Measurements from ENCODE around the gene TMPRSS2.

DNA sequence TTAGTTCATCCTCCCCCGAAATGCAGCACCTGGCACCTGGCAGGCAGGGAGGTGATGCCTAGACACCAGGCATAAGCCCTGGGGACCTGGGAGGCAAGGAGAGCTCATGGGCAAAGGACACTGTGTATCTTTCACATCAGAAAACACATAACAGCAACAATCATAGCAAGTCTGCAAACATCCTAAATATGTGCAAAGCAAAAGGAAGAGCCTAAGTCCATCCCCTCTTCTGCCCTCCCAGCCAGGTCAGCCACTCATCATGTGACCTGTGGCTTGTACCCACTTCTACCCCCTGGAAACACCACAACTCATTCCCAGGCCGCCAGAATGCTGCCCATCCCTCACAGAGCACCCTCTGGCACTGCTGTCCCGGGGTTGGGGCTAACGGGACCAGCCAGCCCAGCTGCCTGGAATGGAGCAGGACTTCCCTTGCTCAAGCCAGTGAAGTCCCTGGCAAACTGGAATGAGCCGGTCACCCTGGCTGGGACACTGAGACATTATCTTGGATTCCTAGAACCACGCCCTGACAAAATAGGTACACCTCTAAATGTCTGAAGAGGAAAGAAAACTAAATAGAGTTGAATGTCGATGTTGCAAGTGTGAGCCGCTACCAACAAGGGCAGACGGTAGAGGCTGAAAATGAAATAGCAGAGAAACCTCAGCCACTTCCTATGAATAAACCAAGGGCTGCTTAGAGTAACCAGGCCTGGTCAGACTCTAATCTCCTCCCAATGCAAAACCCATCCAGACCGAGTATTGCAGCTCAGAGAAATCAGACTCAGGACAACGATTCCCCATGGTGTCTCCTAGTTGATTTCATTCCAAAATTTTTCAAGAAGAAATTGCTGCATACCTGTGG, 29.4 kb downstream of the TMPRSS2 start:
- TF ChIP-seq GATA3 (IDR thresholded peaks at IDR 0.05; ENCODE audit: low read depth, low read length) = no peak
- TF ChIP-seq GATA2 (IDR thresholded peaks at IDR 0.05; ENCODE audit: low read depth, low read length) = no peak

Data from SH-SY5Y (cell line).